ENCODE data around the gene LRP1B.

GRCh38 chr2:141932261-141932660 lies 198.6 kb downstream of the LRP1B start:
- TF ChIP-seq CTCF (IDR thresholded peaks at IDR 0.05): no peak
- no peak for TF ChIP-seq POLR2A (IDR thresholded peaks at IDR 0.05)

Data from Peyer's patch (tissue), 4 donors.